ENCODE data around the gene RNF186.
"Not testable (repeated sequence)": the region's sequence is repeated elsewhere in the genome, so short reads cannot be mapped to it uniquely, and the experiment has no call there.

Gene RNF186

GRCh38 chr1:19814681-19815503 lies at the start of gene RNF186:
RNF186 (minus strand) TSS chr1:19815283; CDS start chr1:19815101, 182 bp downstream.
- DNase-seq (ENCODE audit: low read depth), result no peak

DNA sequence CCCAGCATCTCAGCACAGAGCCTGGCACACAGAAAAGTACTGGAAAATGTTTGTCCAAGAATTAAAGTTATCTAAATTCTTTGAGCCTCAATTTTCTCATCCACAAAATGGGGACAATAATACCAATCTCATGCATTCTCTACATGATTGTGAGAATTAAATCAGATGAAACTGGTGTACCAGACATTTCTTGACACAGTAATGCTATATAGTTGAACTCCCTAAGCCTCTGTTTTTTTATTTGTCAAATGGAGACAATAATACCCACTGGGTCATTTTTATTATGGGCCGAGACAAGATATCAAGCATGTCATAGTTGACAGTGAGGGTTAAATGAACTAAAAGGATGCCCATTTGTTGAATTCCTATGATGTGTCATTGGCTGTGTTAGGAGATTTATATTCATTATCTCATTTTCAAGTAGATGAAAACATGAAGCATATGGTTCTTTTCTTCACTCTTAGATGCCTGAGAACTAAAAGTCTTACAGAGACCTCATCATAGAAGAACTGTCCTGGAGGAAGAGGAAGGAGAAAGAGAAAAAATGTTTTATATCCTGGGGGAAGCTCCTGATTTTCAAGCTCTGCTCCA lies 49.6 kb upstream of the RNF186 start:
- DNase-seq (ENCODE audit: low read depth), result no peak

DNA sequence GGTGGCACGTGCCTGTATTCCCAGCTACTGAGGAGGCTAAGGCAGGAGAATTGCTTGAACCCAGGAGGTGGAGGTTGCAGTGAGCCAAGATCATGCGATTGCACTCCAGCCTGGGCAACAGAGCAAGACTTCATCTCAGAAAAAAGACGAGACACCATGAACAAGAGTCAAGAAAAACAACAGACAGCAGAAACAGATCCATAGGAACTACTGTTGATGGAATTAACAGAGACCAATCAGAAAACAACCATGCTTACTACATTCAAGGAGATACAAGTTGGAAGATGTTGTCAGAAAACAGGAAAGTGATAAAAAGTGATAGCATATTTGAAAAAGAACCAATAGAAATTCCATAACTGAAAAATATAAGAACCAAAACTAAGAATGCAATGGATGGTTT lies 47.9 kb upstream of the RNF186 start:
- DNase-seq (ENCODE audit: low read depth), result no peak

GRCh38 chr1:19861842-19862530 lies 46.9 kb upstream of the RNF186 start:
- DNase-seq (ENCODE audit: low read depth), result no peak

- no peak for DNase-seq (ENCODE audit: low read depth)
Observed at GRCh38 chr1:19861034-19861433, 46.0 kb upstream of the RNF186 start.

- no peak for DNase-seq (ENCODE audit: low read depth)
Observed at GRCh38 chr1:19860418-19860817, 45.3 kb upstream of the RNF186 start.

- DNase-seq (ENCODE audit: low read depth), result no peak
Observed at GRCh38 chr1:19859876-19860275, 44.8 kb upstream of the RNF186 start.

- DNase-seq (ENCODE audit: low read depth), result no peak
Observed at GRCh38 chr1:19858893-19859292, 43.8 kb upstream of the RNF186 start.

- DNase-seq (ENCODE audit: low read depth), result no peak
Observed at GRCh38 chr1:19854866-19855265, 39.8 kb upstream of the RNF186 start.

GRCh38 chr1:19852036-19852435 lies 37.0 kb upstream of the RNF186 start:
- no peak for DNase-seq (ENCODE audit: low read depth)

GRCh38 chr1:19850214-19850613 lies 35.1 kb upstream of the RNF186 start:
- DNase-seq (ENCODE audit: low read depth), result no peak

- not testable (repeated sequence) for DNase-seq (ENCODE audit: low read depth)
Observed at GRCh38 chr1:19849307-19849706, 34.2 kb upstream of the RNF186 start.

DNA sequence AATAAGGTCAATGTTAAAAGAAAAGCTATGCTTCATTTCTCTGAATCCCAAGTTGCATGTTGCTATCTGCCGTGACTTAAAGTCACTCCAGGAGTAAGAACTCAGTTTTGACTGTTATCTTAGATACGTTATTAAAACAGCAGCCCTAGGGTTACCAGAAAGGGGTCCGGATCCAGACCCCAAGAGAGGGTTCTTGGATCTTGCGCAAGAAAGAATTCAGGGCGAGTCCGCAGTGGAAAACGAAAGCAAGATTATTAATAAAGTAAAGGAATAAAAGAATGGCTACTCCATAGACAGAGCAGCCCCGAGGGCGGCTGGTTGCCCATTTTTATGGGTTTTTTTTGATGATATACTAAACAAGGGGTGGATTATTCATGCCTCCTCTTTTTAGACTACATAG lies 32.3 kb upstream of the RNF186 start:
- not testable (repeated sequence) for DNase-seq (ENCODE audit: low read depth)

DNA sequence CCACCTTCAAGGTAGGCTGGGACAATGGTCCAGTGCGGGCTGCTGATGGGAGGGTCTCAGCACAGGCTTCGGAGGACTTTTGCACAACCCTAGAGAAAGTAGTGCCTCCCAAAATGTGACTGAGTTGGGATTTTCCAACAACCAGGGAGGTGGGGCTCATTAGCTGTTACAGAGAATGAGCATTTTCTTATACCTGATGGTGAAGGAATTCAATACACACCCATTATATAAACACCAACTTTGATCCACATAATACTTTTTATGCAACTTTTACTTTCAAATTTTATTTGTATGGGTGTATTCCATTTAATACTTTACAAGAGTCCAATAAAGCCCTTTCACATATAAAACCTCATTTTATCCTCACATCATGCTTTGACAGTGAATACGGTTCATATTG lies 31.3 kb upstream of the RNF186 start:
- no peak for DNase-seq (ENCODE audit: low read depth)

DNA sequence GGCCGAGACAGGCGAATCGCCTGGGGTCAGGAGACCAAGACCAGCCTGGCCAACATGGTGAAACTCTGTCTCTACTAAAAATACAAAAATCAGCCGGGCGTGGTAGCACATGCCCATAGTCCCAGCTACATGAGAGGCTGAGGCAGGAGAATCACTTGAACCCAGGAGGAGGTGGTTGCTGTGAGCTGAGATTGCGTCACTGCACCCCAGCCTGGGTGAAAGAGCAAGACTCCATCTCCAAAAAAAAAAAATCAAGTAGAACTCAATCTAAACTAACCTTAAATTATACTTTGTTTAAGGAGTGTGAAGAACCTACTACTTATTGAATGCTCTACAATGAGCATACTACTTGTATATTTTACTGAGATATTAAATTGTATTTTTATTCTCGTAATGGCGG lies 30.5 kb upstream of the RNF186 start:
- no peak for DNase-seq (ENCODE audit: low read depth)

- no peak for DNase-seq (ENCODE audit: low read depth)
Observed at GRCh38 chr1:19844731-19845495, 29.8 kb upstream of the RNF186 start.

DNA sequence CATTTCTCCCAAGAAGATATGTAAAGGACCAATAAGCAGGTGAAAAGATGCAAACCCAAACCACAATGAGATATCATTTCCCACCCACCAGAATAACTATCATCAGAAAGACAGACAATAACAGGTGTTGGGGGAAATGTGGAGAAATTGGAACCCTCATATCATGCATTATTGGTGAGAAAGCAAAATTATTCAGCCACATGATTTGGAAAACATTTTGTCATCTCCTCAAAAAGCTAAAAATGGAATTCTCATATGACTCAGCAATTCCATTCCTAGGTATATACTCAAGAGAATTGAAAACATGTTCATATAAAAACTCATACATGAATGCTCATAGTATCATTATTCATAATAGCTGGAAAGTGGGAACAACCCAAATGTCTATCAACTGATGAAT lies 25.1 kb upstream of the RNF186 start:
- DNase-seq (ENCODE audit: low read depth), result no peak

GRCh38 chr1:19837866-19838265 lies 22.8 kb upstream of the RNF186 start:
- DNase-seq (ENCODE audit: low read depth), result no peak

- no peak for DNase-seq (ENCODE audit: low read depth)
Observed at GRCh38 chr1:19835578-19835977, 20.5 kb upstream of the RNF186 start.

DNA sequence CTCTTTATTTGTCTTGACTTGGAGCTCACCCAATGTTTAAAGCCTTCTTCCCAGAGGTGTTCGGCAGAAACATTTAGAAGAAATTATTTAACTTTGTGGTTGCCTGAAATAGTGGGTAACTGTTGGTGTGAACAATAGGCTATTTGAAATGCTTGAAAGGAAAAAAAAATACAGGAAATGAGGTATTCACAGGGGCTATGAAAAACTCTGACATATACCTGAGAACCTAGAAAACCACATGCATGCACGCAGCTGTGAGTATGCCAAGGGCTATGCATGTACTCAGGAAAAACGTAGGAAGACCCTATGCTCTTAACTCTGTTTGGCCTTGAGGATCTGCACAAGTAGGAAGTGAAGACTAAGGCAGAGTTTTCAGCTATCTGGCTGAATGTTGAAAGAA lies 16.4 kb upstream of the RNF186 start:
- no peak for DNase-seq (ENCODE audit: low read depth)

- no peak for DNase-seq (ENCODE audit: low read depth)
Observed at GRCh38 chr1:19828546-19828945, 13.5 kb upstream of the RNF186 start.

- DNase-seq (ENCODE audit: low read depth), result no peak
Observed at GRCh38 chr1:19825298-19825697, 10.2 kb upstream of the RNF186 start.

All from stimulated activated CD8-positive, alpha-beta memory T cell treated with anti-CD3 and anti-CD28 coated beads, Interleukin-15, amount 100 ng/mL, for 24 hours (primary cell).